HL-60 (cell line): ENCODE results near the gene SLC17A7.

Source experiments
- DNase-seq, 2 experiments: peaks; one replicate each; pipeline ENCODE4 v3.0.0-alpha.2; 2010 to 2020; ENCODE audit warnings: low read depth in 1 of 2, low spot score in 1 of 2
- H3K27ac ChIP-seq: fragments of 250-450 bp; sonication (Bioruptor Pico); replicated peaks from 2 replicates; pipeline ENCODE4 v1.5.1; 2020; ENCODE audit warnings: mild to moderate bottlenecking, moderate library complexity
- H3K27me3 ChIP-seq: fragments of 250-450 bp; sonication (Bioruptor Pico); 2 replicates; pipeline ENCODE4 v1.5.1; 2021; ENCODE audit warnings: mild to moderate bottlenecking, moderate library complexity; ENCODE audit not compliant: insufficient read depth, poor library complexity, severe bottlenecking
- H3K4me3 ChIP-seq: replicated peaks from 2 replicates; pipeline ENCODE4 v1.5.1; 2011; ENCODE audit warnings: mild to moderate bottlenecking, control low read depth, low read length; ENCODE audit not compliant: insufficient read depth
- CTCF ChIP-seq: IDR thresholded peaks from one replicate; pipeline ENCODE4 v1.5.1; 2011; ENCODE audit warnings: low read length, control low read depth, inconsistent platforms; ENCODE audit not compliant: insufficient read depth
- GABPA ChIP-seq: IDR thresholded peaks from 2 replicates; pipeline ENCODE4 v1.6.1; 2012; ENCODE audit warnings: low read depth
- POLR2AphosphoS5 ChIP-seq: IDR thresholded peaks from 2 replicates; pipeline ENCODE4 v1.6.1; 2012; ENCODE audit warnings: low read depth
- REST ChIP-seq: IDR thresholded peaks from 2 replicates; pipeline ENCODE4 v1.6.1; 2012; ENCODE audit warnings: low read depth; ENCODE audit not compliant: insufficient replicate concordance
- SPI1 ChIP-seq: IDR thresholded peaks from 2 replicates; pipeline ENCODE4 v1.6.1; 2012; ENCODE audit warnings: low read depth, mild to moderate bottlenecking, borderline replicate concordance

SLC17A7 gene

GRCh38 chr19:49468199-49468598 is 26.9 kb upstream of the SLC17A7 start:
- DNase-seq = no peak
- Histone ChIP-seq H3K27ac (no peak overlapping the region), H3K4me3 (no peak overlapping the region), H3K27me3 (no peaks in the 10 kb centered on the region)
- no peak for TF ChIP-seq POLR2AphosphoS5
- TF ChIP-seq SPI1 = no peak
- TF ChIP-seq GABPA = no peak
- no peak for TF ChIP-seq REST
- no peak for TF ChIP-seq CTCF

GRCh38 chr19:49465371-49465770 is 24.0 kb upstream of the SLC17A7 start:
- Histone ChIP-seq H3K4me3 (no peak overlapping the region), H3K27me3 (no peaks in the 10 kb centered on the region), H3K27ac (no peak overlapping the region)
- TF ChIP-seq REST = no peak
- no peak for TF ChIP-seq CTCF
- DNase-seq = no peak

GRCh38 chr19:49463960-49464740 is 22.8 kb upstream of the SLC17A7 start:
- Histone ChIP-seq H3K27me3 (no peaks in the 10 kb centered on the region), H3K4me3 (no peak overlapping the region), H3K27ac (no peak overlapping the region)
- no peak for DNase-seq
- no peak for TF ChIP-seq POLR2AphosphoS5
- no peak for TF ChIP-seq REST
- TF ChIP-seq SPI1 = no peak
- TF ChIP-seq GABPA = no peak
- TF ChIP-seq CTCF = no peak
